ENCODE measurements around the gene CR1. TPM values are rescaled to one million over a fixed set of nuclear protein-coding genes. Genes with fewer than 3 reads are reported as not detected.
"Not testable (repeated sequence)": the region's sequence is repeated elsewhere in the genome, so short reads cannot be mapped to it uniquely, and the experiment has no call there.

Gene CR1
- total RNA-seq, 1 experiment from 2014 or later = not detected

DNA sequence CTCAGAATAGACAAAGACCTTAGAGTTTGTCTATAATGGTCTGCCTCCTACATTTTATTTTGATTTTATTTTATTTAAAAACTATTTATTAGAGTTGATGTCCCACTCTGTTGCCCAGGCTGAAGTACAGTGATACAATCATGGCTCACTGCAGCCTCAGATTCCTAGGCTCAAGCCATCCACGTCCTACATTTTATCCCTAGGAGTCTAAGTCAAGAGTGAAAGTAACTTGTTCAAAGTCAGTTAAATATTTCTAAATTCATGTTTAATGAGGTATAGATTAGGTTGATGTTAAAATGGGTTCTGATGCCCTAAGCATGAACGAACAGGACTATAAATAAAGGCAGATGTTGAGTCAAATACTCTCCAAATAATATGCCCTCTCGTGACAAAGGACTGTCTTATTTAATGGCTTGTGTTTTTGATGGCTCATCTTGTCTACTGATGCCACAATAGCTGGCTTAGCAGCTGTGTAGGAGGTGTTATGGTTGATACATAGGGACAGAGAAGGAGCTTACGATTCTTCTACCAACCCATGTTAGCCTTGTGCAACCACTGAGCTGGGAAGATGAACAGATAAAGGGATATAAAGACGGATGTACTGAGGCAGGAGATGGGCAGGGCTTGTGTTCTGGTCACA lies 83.0 kb downstream of the CR1 start:
- TF ChIP-seq, protein P1, sequence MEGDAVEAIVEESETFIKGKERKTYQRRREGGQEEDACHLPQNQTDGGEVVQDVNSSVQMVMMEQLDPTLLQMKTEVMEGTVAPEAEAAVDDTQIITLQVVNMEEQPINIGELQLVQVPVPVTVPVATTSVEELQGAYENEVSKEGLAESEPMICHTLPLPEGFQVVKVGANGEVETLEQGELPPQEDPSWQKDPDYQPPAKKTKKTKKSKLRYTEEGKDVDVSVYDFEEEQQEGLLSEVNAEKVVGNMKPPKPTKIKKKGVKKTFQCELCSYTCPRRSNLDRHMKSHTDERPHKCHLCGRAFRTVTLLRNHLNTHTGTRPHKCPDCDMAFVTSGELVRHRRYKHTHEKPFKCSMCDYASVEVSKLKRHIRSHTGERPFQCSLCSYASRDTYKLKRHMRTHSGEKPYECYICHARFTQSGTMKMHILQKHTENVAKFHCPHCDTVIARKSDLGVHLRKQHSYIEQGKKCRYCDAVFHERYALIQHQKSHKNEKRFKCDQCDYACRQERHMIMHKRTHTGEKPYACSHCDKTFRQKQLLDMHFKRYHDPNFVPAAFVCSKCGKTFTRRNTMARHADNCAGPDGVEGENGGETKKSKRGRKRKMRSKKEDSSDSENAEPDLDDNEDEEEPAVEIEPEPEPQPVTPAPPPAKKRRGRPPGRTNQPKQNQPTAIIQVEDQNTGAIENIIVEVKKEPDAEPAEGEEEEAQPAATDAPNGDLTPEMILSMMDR (IDR thresholded peaks at IDR 0.05; ENCODE audit: unreplicated experiment) = no peak
- peaks cover 5% of the 10 kb centered on the region for H3K4me1 Mint-ChIP-seq (ENCODE audit: low read depth, unreplicated experiment)
- no peak overlapping the region for H3K27ac Mint-ChIP-seq (ENCODE audit: unreplicated experiment)
- H3K27me3 Mint-ChIP-seq (ENCODE audit: unreplicated experiment) = peaks cover 23% of the 10 kb centered on the region
- no peak overlapping the region for H3K4me3 Mint-ChIP-seq (ENCODE audit: low read depth, unreplicated experiment)
- CTCF ChIA-PET = interaction anchor here (1.0 to 3.5 kb wide), 6 partner anchors 10 to 218 kb away, joined by 3 to 28 read pairs (median 5); no protein-coding TSS in a partner anchor
- DNase-seq = no peak
- H3K9me3 Mint-ChIP-seq (ENCODE audit: low read depth, unreplicated experiment) = no peaks in the 10 kb centered on the region
- intact Hi-C loops (cut with micrococcal nuclease; ENCODE audit: unreplicated experiment) = loop anchor here (1.0 kb wide), 2 partner anchors 41 to 93 kb away; no protein-coding TSS in a partner anchor
- BruUV-seq (replicated peaks) = no TSS peak
- no peaks in the 10 kb centered on the region for H3K36me3 Mint-ChIP-seq (ENCODE audit: insufficient read depth, unreplicated experiment)

DNA sequence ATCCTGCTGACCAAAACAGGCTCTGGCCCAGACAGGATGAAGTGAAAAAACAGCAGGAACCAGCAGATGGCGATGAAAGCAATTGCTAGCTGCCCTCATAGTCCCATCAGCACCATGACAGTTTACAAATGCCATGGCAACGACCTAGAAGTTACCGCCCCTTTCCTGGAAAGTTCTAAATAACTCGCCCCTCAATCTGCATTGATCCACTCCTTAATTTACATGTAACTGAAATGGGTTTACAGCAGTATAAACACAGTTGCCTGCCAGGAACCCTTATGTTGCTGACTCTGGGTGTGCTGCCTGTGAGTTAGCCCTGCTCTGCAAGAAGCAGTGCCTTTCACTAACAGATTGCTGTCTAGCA lies 83.5 kb downstream of the CR1 start:
- no peaks in the 10 kb centered on the region for H3K36me3 Mint-ChIP-seq (ENCODE audit: insufficient read depth, unreplicated experiment)
- DNase-seq = peak; percentile 77
- peaks cover 5% of the 10 kb centered on the region for H3K4me1 Mint-ChIP-seq (ENCODE audit: low read depth, unreplicated experiment)
- BruUV-seq (replicated peaks) = no TSS peak
- TF ChIP-seq, protein P1 (IDR thresholded peaks at IDR 0.05; ENCODE audit: unreplicated experiment) = peak; percentile 57
- CTCF ChIA-PET = interaction anchor here (1.0 to 3.5 kb wide), 6 partner anchors 10 to 218 kb away, joined by 3 to 28 read pairs (median 5); no protein-coding TSS in a partner anchor
- intact Hi-C loops (cut with micrococcal nuclease; ENCODE audit: unreplicated experiment) = loop anchor here (1.0 kb wide), 2 partner anchors 41 to 93 kb away; no protein-coding TSS in a partner anchor
- peaks cover 23% of the 10 kb centered on the region for H3K27me3 Mint-ChIP-seq (ENCODE audit: unreplicated experiment)
- no peak overlapping the region for H3K27ac Mint-ChIP-seq (ENCODE audit: unreplicated experiment)
- H3K4me3 Mint-ChIP-seq (ENCODE audit: low read depth, unreplicated experiment) = no peak overlapping the region
- no peaks in the 10 kb centered on the region for H3K9me3 Mint-ChIP-seq (ENCODE audit: low read depth, unreplicated experiment)

DNA sequence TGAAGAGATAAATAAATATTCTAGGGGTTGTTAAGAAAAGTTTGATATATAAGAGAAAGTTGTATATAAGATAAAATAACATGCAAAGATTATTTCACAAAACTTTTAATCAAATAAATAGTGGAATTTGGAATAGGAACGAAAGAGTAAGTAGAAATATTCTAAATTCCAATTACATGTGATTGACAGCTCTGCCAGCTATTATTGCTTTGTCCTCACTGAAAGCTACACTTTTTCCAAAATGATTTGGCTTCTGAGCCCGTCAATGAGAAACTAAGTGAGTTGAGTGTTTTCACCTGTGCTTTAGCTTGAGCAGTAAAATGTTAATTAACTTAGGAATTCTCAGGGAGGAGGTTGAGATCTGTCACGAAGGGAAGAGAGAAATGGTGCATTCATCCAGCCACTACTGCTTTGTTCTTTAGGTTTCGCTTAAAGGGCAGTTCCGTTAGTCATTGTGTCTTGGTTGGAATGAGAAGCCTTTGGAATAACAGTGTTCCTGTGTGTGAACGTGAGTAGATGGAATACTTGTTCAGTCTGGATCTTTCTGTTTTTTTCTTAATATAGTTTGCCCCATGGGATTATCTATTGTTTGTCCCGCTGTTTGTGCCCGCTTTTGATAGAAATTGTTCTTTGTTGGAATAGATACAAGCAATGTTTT lies 85.7 kb downstream of the CR1 start:
- no peak for DNase-seq
- Mint-ChIP-seq H3K27me3 (ENCODE audit: unreplicated experiment) (peaks cover 29% of the 10 kb centered on the region), H3K9me3 (ENCODE audit: low read depth, unreplicated experiment) (no peaks in the 10 kb centered on the region), H3K4me3 (ENCODE audit: low read depth, unreplicated experiment) (no peak overlapping the region), H3K27ac (ENCODE audit: unreplicated experiment) (no peak overlapping the region), H3K4me1 (ENCODE audit: low read depth, unreplicated experiment) (peaks cover 5% of the 10 kb centered on the region), H3K36me3 (ENCODE audit: insufficient read depth, unreplicated experiment) (no peaks in the 10 kb centered on the region)
- intact Hi-C loops (cut with micrococcal nuclease; ENCODE audit: unreplicated experiment) = no loop called here
- TF ChIP-seq, protein P1 (IDR thresholded peaks at IDR 0.05; ENCODE audit: unreplicated experiment) = no peak
- CTCF ChIA-PET = interaction anchor here (1.0 kb wide), 1 partner anchor 39 kb away, joined by 5 read pairs; no protein-coding TSS in a partner anchor
- no TSS peak for BruUV-seq (replicated peaks)

DNA sequence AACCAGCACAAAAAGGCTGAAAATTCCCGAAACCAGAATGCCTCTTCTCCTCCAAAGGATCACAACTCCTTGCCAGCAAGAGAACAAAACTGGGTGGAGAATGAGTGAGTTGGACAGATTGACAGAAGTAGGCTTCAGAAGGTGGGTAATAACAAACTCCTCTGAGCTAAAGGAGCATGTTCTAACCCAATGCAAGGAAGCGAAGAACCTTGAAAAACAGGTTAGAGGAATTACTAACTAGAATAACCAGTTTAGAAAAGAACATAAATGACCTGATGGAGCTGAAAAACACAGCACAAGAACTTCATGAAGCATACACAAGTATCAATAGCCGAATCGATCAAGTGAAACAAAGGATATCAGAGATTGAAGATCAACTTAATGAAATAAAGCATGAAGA lies 93.5 kb downstream of the CR1 start:
- H3K36me3 Mint-ChIP-seq (ENCODE audit: insufficient read depth, unreplicated experiment); DNase-seq; BruUV-seq (replicated peaks); H3K9me3 Mint-ChIP-seq (ENCODE audit: low read depth, unreplicated experiment); H3K4me3 Mint-ChIP-seq (ENCODE audit: low read depth, unreplicated experiment); H3K27ac Mint-ChIP-seq (ENCODE audit: unreplicated experiment); intact Hi-C loops (cut with micrococcal nuclease; ENCODE audit: unreplicated experiment): not testable (repeated sequence)
- Mint-ChIP-seq H3K27me3 (ENCODE audit: unreplicated experiment) (peaks cover 79% of the 10 kb centered on the region), H3K4me1 (ENCODE audit: low read depth, unreplicated experiment) (peaks cover 14% of the 10 kb centered on the region)
- CTCF ChIA-PET = interaction anchor here (0.8 to 1.6 kb wide), 2 partner anchors 10 to 31 kb away, joined by 3 to 7 read pairs; no protein-coding TSS in a partner anchor

DNA sequence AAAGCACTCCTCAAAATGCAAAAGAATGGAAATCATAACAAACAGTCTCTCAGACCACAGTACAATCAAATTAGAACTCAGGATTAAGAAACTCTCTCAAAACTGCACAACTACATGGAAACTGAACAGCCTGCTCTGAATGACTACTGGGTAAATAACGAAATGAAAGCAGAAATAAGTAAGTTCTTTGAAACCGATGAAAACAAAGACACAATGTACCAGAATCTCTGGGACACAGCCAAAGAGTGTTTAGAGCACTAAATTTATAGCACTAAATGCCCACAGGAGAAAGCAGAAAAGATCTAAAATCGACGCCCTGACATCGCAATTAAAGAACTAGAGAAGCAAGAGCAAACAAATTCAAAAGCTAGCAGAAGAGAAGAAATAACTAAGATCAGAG lies 95.2 kb downstream of the CR1 start:
- CTCF ChIA-PET; BruUV-seq (replicated peaks); H3K36me3 Mint-ChIP-seq (ENCODE audit: insufficient read depth, unreplicated experiment); DNase-seq; H3K9me3 Mint-ChIP-seq (ENCODE audit: low read depth, unreplicated experiment); H3K27ac Mint-ChIP-seq (ENCODE audit: unreplicated experiment); H3K4me3 Mint-ChIP-seq (ENCODE audit: low read depth, unreplicated experiment); intact Hi-C loops (cut with micrococcal nuclease; ENCODE audit: unreplicated experiment): not testable (repeated sequence)
- Mint-ChIP-seq H3K27me3 (ENCODE audit: unreplicated experiment) (peaks cover 88% of the 10 kb centered on the region), H3K4me1 (ENCODE audit: low read depth, unreplicated experiment) (peaks cover 14% of the 10 kb centered on the region)

DNA sequence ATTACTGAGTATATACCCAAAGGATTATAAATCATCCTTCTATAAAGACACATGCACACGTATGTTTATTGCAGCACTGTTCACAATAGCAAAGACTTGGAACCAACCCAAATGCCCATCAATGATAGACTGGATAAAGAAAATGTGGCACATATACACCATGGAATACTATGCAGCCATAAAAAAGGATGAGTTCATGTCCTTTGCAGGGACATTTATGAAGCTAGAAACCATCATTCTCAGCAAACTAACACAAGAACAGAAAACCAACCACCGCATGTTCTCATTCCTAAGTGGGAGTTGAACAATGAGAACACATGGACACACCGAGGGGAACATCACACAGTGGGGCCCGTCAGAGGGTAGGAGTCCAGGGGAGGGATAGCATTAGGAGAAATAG lies 98.1 kb downstream of the CR1 start:
- H3K9me3 Mint-ChIP-seq (ENCODE audit: low read depth, unreplicated experiment); H3K4me1 Mint-ChIP-seq (ENCODE audit: low read depth, unreplicated experiment); CTCF ChIA-PET; DNase-seq; H3K4me3 Mint-ChIP-seq (ENCODE audit: low read depth, unreplicated experiment); intact Hi-C loops (cut with micrococcal nuclease; ENCODE audit: unreplicated experiment); BruUV-seq (replicated peaks); H3K36me3 Mint-ChIP-seq (ENCODE audit: insufficient read depth, unreplicated experiment); H3K27ac Mint-ChIP-seq (ENCODE audit: unreplicated experiment): not testable (repeated sequence)
- peaks cover 59% of the 10 kb centered on the region for H3K27me3 Mint-ChIP-seq (ENCODE audit: unreplicated experiment)

Measured in Calu3 (cell line).